Cardiac fibroblast (primary cell): ENCODE results near the gene PRKAA2.
"Not testable (repeated sequence)": the region's sequence is repeated elsewhere in the genome, so short reads cannot be mapped to it uniquely, and the experiment has no call there.

Experiments used
- DNase-seq, 2 donors: peaks; one replicate each; pipeline versions ENCODE4 v3.0.0 to v3.0.0-alpha.2; 2010; ENCODE audit warnings: low read depth in 2 of 2
- H3K4me3 ChIP-seq, 2 donors: replicated peaks in 1 of 2; 1 replicate in 1 of 2; 2 replicates in 1 of 2; pipeline ENCODE4 v1.5.1; 2011; ENCODE audit warnings: low read depth in 2 of 2, low read length in 2 of 2, mild to moderate bottlenecking in 2 of 2, moderate library complexity in 1 of 2
- CTCF ChIP-seq: IDR thresholded peaks from one replicate; pipeline ENCODE4 v1.5.1; 2011; ENCODE audit warnings: low read depth, mild to moderate bottlenecking, low read length, inconsistent platforms

Gene PRKAA2

GRCh38 chr1:56644919-56645676, at the start of gene PRKAA2:
PRKAA2 (plus strand) TSS chr1:56645314; CDS start chr1:56645388, 74 bp downstream.
- TF ChIP-seq CTCF, result no peak

GRCh38 chr1:56595397-56596191, 49.5 kb upstream of the PRKAA2 start:
- H3K4me3 ChIP-seq, DNase-seq: not testable (repeated sequence)

More at GRCh38 chr1:56644919-56645676, at the start of gene PRKAA2:
- peak within 1 kb of the TSS; percentile 52 to 66 for H3K4me3 ChIP-seq
- DNase-seq, result peak; percentile 13 to 14

- H3K4me3 ChIP-seq, DNase-seq: not testable (repeated sequence)
These were observed 35.0 kb upstream of the PRKAA2 start for GRCh38 chr1:56610097-56610496.

- not testable (repeated sequence) for H3K4me3 ChIP-seq
These were observed 34.3 kb upstream of the PRKAA2 start for GRCh38 chr1:56610770-56611169.

GRCh38 chr1:56617141-56617540, 28.0 kb upstream of the PRKAA2 start:
- DNase-seq, result peak in 1 of 2 donors; percentile 32

More at GRCh38 chr1:56610770-56611169, 34.3 kb upstream of the PRKAA2 start:
- DNase-seq, result not testable (repeated sequence)

GRCh38 chr1:56625819-56626440, 19.2 kb upstream of the PRKAA2 start:
- no peak for DNase-seq
- H3K4me3 ChIP-seq, result no peak overlapping the region
- TF ChIP-seq CTCF, result no peak

More at GRCh38 chr1:56617141-56617540, 28.0 kb upstream of the PRKAA2 start:
- no peak for TF ChIP-seq CTCF
- no peak overlapping the region for H3K4me3 ChIP-seq

- peak in 1 of 2 donors; percentile 65 for DNase-seq
- H3K4me3 ChIP-seq, result no peak overlapping the region
- TF ChIP-seq CTCF, result no peak
These were observed 18.6 kb upstream of the PRKAA2 start for GRCh38 chr1:56626546-56626945.

- H3K4me3 ChIP-seq, result no peak overlapping the region
- DNase-seq, result peak in 1 of 2 donors; percentile 55
- TF ChIP-seq CTCF, result no peak
These were observed 18.0 kb upstream of the PRKAA2 start for GRCh38 chr1:56627019-56627635.
